Measurements from ENCODE around the gene EGLN2.
"Not testable (repeated sequence)": the region's sequence is repeated elsewhere in the genome, so short reads cannot be mapped to it uniquely, and the experiment has no call there.

The EGLN2 gene

GRCh38 chr19:40846722-40847121 is 47.7 kb downstream of the EGLN2 start:
- DNase-seq = not testable (repeated sequence)

- DNase-seq = not testable (repeated sequence)
Observed at GRCh38 chr19:40850277-40850676, 51.3 kb downstream of the EGLN2 start, which contains the start of gene CYP2A6. TSS of gene CYP2A6 (minus strand) at chr19:40850447. CDS start at chr19:40850426, 21 bp downstream.

DNA sequence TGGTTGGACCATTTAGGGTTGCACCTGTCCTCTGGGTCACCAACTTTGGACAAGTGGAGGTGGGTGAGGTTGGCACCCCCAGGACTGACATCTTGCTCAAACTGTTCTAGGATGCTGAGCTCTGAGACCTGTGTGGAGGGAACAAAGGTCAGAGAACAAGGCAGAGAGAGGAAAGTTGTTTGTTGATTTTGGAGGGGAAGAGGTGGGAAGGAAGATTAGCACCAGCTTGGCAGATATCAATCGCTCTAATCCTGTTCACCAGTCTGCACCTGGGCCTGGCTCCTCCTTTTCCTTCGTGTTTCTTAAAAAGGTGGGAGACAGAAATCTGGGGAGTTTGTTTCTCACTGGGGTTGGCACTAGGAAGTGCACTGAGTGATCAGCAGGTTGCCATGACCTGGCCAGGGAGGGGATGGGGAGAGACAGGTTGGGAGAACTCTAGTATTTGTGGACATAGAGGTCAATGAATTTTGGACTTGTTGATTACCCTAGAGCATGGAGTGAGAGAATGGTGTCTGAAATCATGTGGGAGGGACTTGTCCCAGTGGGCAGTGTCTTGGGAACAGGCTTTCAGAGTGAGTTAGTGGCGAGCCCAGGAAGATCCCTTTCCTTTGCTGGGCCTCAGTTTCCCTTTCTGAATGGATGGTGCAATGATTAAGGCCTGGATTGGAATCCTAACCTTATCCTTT is 53.6 kb downstream of the EGLN2 start:
- not testable (repeated sequence) for DNase-seq
